T-cell (primary cell): ENCODE results near the gene CLIC5. TPM values are rescaled to one million over a fixed set of nuclear protein-coding genes. Genes with fewer than 3 reads are reported as not detected.

Experiments used
- ATAC-seq, 4 experiments: fragments of 200-7000 bp in 3 of 4; fragments of 150-1000 bp in 1 of 4; cut with Tn5 transposase; replicated peaks in 1 of 4; 1 replicate in 3 of 4; 2 replicates in 1 of 4; pipeline ENCODE4 v1.10.0; 2021; ENCODE audit warnings: moderate library complexity in 3 of 4, mild to moderate bottlenecking in 2 of 4, moderate number of reproducible peaks in 1 of 4
- CTCF ChIA-PET, 2 donors: fragments of 300-600 bp; sonication (Branson Sonifier 250); formaldehyde crosslinking; loops; one replicate each; lab custom pipeline; 2022; ENCODE audit warnings: antibody characterized with exemption in 2 of 2; lab: Charles Lee
- POLR2A ChIA-PET, 2 donors: fragments of 300-600 bp; sonication (Branson Sonifier 250); formaldehyde crosslinking; loops; one replicate each; lab custom pipeline; 2022; ENCODE audit warnings: antibody characterized with exemption in 2 of 2; lab: Charles Lee
- DNase-seq, 35 experiments: peaks; one replicate each; pipeline versions ENCODE4 v3.0.0 to v3.0.0-alpha.2; 2013 to 2023
- H3K27ac ChIP-seq: one replicate; pipeline ENCODE4 v1.5.1; 2013; ENCODE audit warnings: low read length
- H3K27me3 ChIP-seq, 2 experiments: replicated peaks in 1 of 2; 1 replicate in 1 of 2; 2 replicates in 1 of 2; pipeline versions ENCODE4 v1.6.1 to v1.7.0; 2013; ENCODE audit warnings: low read length in 1 of 2, mixed read lengths in 1 of 2; ENCODE audit not compliant: control insufficient read depth in 2 of 2, insufficient read depth in 2 of 2; ENCODE audit errors: extremely low read depth in 1 of 2
- H3K36me3 ChIP-seq, 2 donors: 1 replicate in 1 of 2; 2 replicates in 1 of 2; pipeline versions ENCODE4 v1.6.1 to v1.7.0; 2013; ENCODE audit warnings: low read length in 1 of 2; ENCODE audit not compliant: control insufficient read depth in 2 of 2, insufficient read depth in 1 of 2; ENCODE audit errors: extremely low read depth in 1 of 2
- H3K4me1 ChIP-seq, 2 experiments: 1 replicate in 1 of 2; 2 replicates in 1 of 2; pipeline versions ENCODE4 v1.6.1 to v1.7.0; 2013; ENCODE audit warnings: low read length in 2 of 2, mixed read lengths in 1 of 2; ENCODE audit not compliant: insufficient read depth in 2 of 2, control insufficient read depth in 1 of 2; ENCODE audit errors: extremely low read depth in 1 of 2
- H3K4me3 ChIP-seq, 2 donors: 1 replicate in 1 of 2; 2 replicates in 1 of 2; pipeline versions ENCODE4 v1.5.1 to v1.7.0; 2013; ENCODE audit warnings: mild to moderate bottlenecking in 2 of 2, low read length in 1 of 2, moderate library complexity in 1 of 2; ENCODE audit not compliant: control insufficient read depth in 1 of 2; ENCODE audit errors: extremely low read depth in 1 of 2
- H3K9me3 ChIP-seq: 2 replicates; pipeline ENCODE4 v1.7.0; 2013
- H3K27ac Mint-ChIP-seq, 2 donors: one replicate each; pipeline ENCODE4 v1.8.0; 2020 to 2021; ENCODE audit warnings: mild to moderate bottlenecking in 2 of 2, mixed read lengths in 2 of 2
- H3K27me3 Mint-ChIP-seq, 2 donors: one replicate each; pipeline ENCODE4 v1.8.0; 2021 to 2022; ENCODE audit warnings: mixed read lengths in 2 of 2
- H3K36me3 Mint-ChIP-seq: one replicate; pipeline ENCODE4 v1.8.0; 2021; ENCODE audit warnings: mixed read lengths
- H3K4me1 Mint-ChIP-seq, 3 donors: one replicate each; pipeline ENCODE4 v1.8.0; 2020 to 2022; ENCODE audit warnings: mixed read lengths in 3 of 3, mild to moderate bottlenecking in 1 of 3
- H3K4me3 Mint-ChIP-seq, 3 donors: one replicate each; pipeline ENCODE4 v1.8.0; 2020 to 2022; ENCODE audit warnings: mild to moderate bottlenecking in 3 of 3, mixed read lengths in 3 of 3, moderate library complexity in 3 of 3
- H3K9me3 Mint-ChIP-seq, 3 donors: one replicate each; pipeline ENCODE4 v1.8.0; 2020 to 2022; ENCODE audit warnings: mixed read lengths in 3 of 3
- WGBS: methylation state at CpG from one replicate; pipeline ENCODE4 v1.1.5; 2013; ENCODE audit warnings: missing lambda C conversion rate; ENCODE audit not compliant: insufficient coverage; 5-methylcytosine and 5-hydroxymethylcytosine counted together
- total RNA-seq, 35 experiments: library from RNA in 6 of 35; stranded (reverse) in 6 of 35; fragments of 120-200 nt in 1 of 35; gene quantifications; one replicate each; pipeline versions ENCODE4 v1.2.1 to v1.2.4 and lab custom pipeline; 2013 to 2026

Gene CLIC5
- total RNA-seq, 5 donors from 2014 or later (not counting 1 experiment from before 2014, with no cell fraction given), result 3.8 to 17.8 (median 7.1) TPM

GRCh38 chr6:46010771-46011170 is 4.9 kb downstream of the CLIC5 start:
- 88% methylated on average over 3 of the region's 5 CpGs for WGBS
- Mint-ChIP-seq H3K4me3 (peak overlapping the region; percentile 64 to 71 (median 67)), H3K27ac (peak overlapping the region; percentile 96 to 97), H3K27me3 (no peaks in the 10 kb centered on the region), H3K36me3 (peaks cover 11% of the 10 kb centered on the region), H3K4me1 (peaks cover 50 to 65% (median 58%) of the 10 kb centered on the region in 3 donors), H3K9me3 (no peaks in the 10 kb centered on the region)
- no peaks in the 10 kb centered on the region for H3K36me3 ChIP-seq
- H3K4me3 ChIP-seq, result no peak overlapping the region
- H3K27me3 ChIP-seq, result no peaks in the 10 kb centered on the region
- no peak for DNase-seq
- no peaks in the 10 kb centered on the region for H3K9me3 ChIP-seq
- POLR2A ChIA-PET, result interaction anchor here (0.5 to 0.7 kb wide), 2 partner anchors 9 to 16 kb away, joined by 3 read pairs; no protein-coding TSS in a partner anchor
- CTCF ChIA-PET, result interaction anchor here in 1 of 2 donors (1.0 to 1.9 kb wide), 4 partner anchors 20 to 119 kb away, joined by 4 to 10 read pairs (median 5); partner anchors contain the start of gene ENPP4
- no peak for ATAC-seq
- H3K4me1 ChIP-seq, result peaks cover 6 to 45% of the 10 kb centered on the region in 2 experiments
- H3K27ac ChIP-seq, result peak overlapping the region; percentile 87

- H3K4me3 Mint-ChIP-seq, result peak overlapping the region in 2 of 3 donors; percentile 64 to 67
- 83% methylated on average over 1 of the region's 3 CpGs for WGBS
Measured at GRCh38 chr6:46010270-46010669, 5.4 kb downstream of the CLIC5 start.

GRCh38 chr6:46002264-46002663 is 13.4 kb downstream of the CLIC5 start:
- DNase-seq, result no peak
- no peaks in the 10 kb centered on the region for H3K4me1 ChIP-seq
- no peak overlapping the region for H3K27ac Mint-ChIP-seq

More at GRCh38 chr6:46010270-46010669, 5.4 kb downstream of the CLIC5 start:
- Mint-ChIP-seq H3K27ac (peak overlapping the region; percentile 96 to 97), H3K4me1 (peaks cover 50 to 65% (median 58%) of the 10 kb centered on the region in 3 donors), H3K9me3 (no peaks in the 10 kb centered on the region), H3K36me3 (peaks cover 11% of the 10 kb centered on the region), H3K27me3 (no peaks in the 10 kb centered on the region)
- Histone ChIP-seq H3K4me1 (peaks cover 6 to 45% of the 10 kb centered on the region in 2 experiments), H3K27ac (peak overlapping the region; percentile 87), H3K4me3 (no peak overlapping the region), H3K27me3 (no peaks in the 10 kb centered on the region), H3K9me3 (no peaks in the 10 kb centered on the region), H3K36me3 (no peaks in the 10 kb centered on the region)
- POLR2A ChIA-PET, result interaction anchor here in 1 of 2 donors (0.7 kb wide), 1 partner anchor 9 kb away, joined by 3 read pairs; no protein-coding TSS in a partner anchor
- ATAC-seq, result no peak
- no peak for DNase-seq
- CTCF ChIA-PET, result interaction anchor here in 1 of 2 donors (1.0 to 1.9 kb wide), 3 partner anchors 19 to 119 kb away, joined by 4 to 10 read pairs (median 6); partner anchors contain the start of gene ENPP4

GRCh38 chr6:46000905-46001304 is 14.8 kb downstream of the CLIC5 start:
- Mint-ChIP-seq H3K27me3 (no peaks in the 10 kb centered on the region), H3K27ac (no peak overlapping the region), H3K4me1 (no peaks in the 10 kb centered on the region), H3K4me3 (no peak overlapping the region), H3K9me3 (no peaks in the 10 kb centered on the region), H3K36me3 (peaks cover 18% of the 10 kb centered on the region)
- POLR2A ChIA-PET, result no interaction called here
- 60% methylated on average over 1 of the region's 1 CpG for WGBS
- ATAC-seq (no peak), DNase-seq (no peak)
- Histone ChIP-seq H3K4me1 (no peaks in the 10 kb centered on the region), H3K9me3 (no peaks in the 10 kb centered on the region), H3K27me3 (no peaks in the 10 kb centered on the region), H3K4me3 (no peak overlapping the region), H3K27ac (no peak overlapping the region), H3K36me3 (no peaks in the 10 kb centered on the region)
- CTCF ChIA-PET, result no interaction called here

More at GRCh38 chr6:46002264-46002663, 13.4 kb downstream of the CLIC5 start:
- WGBS, result 86% methylated on average over 1 of the region's 1 CpG
- ChIA-PET POLR2A (no interaction called here), CTCF (no interaction called here)
- Mint-ChIP-seq H3K4me3 (no peak overlapping the region), H3K36me3 (peaks cover 22% of the 10 kb centered on the region), H3K27me3 (no peaks in the 10 kb centered on the region), H3K9me3 (no peaks in the 10 kb centered on the region), H3K4me1 (no peaks in the 10 kb centered on the region)
- Histone ChIP-seq H3K36me3 (no peaks in the 10 kb centered on the region), H3K4me3 (no peak overlapping the region), H3K27me3 (no peaks in the 10 kb centered on the region), H3K9me3 (no peaks in the 10 kb centered on the region), H3K27ac (no peak overlapping the region)
- no peak for ATAC-seq

- no peak overlapping the region for H3K4me3 ChIP-seq
- POLR2A ChIA-PET, result interaction anchor here in 1 of 2 donors (0.6 kb wide), 1 partner anchor 30 kb away, joined by 3 read pairs; no protein-coding TSS in a partner anchor
- no peaks in the 10 kb centered on the region for H3K4me1 Mint-ChIP-seq
- no peak overlapping the region for H3K4me3 Mint-ChIP-seq
- H3K36me3 Mint-ChIP-seq, result peaks cover 14% of the 10 kb centered on the region
- no peaks in the 10 kb centered on the region for H3K9me3 ChIP-seq
- DNase-seq (no peak), ATAC-seq (no peak)
- H3K27ac Mint-ChIP-seq, result no peak overlapping the region
- no peaks in the 10 kb centered on the region for H3K27me3 Mint-ChIP-seq
- no peaks in the 10 kb centered on the region for H3K36me3 ChIP-seq
- H3K27ac ChIP-seq, result no peak overlapping the region
- H3K9me3 Mint-ChIP-seq, result no peaks in the 10 kb centered on the region
- no peaks in the 10 kb centered on the region for H3K4me1 ChIP-seq
- 100% methylated on average over 1 of the region's 2 CpGs for WGBS
- no peaks in the 10 kb centered on the region for H3K27me3 ChIP-seq
- CTCF ChIA-PET, result no interaction called here
Measured at GRCh38 chr6:45998524-45998923, 17.1 kb downstream of the CLIC5 start.

- Histone ChIP-seq H3K27me3 (no peaks in the 10 kb centered on the region), H3K9me3 (no peaks in the 10 kb centered on the region), H3K4me3 (no peak overlapping the region), H3K27ac (no peak overlapping the region), H3K36me3 (no peaks in the 10 kb centered on the region), H3K4me1 (no peaks in the 10 kb centered on the region)
- ChIA-PET CTCF (no interaction called here), POLR2A (interaction anchor here in 1 of 2 donors (0.6 kb wide), 1 partner anchor 30 kb away, joined by 3 read pairs; no protein-coding TSS in a partner anchor)
- no peak for DNase-seq
- Mint-ChIP-seq H3K27me3 (no peaks in the 10 kb centered on the region), H3K4me3 (no peak overlapping the region), H3K4me1 (peaks cover 0 to 2% (median 0%) of the 10 kb centered on the region in 3 donors), H3K9me3 (no peaks in the 10 kb centered on the region), H3K27ac (no peak overlapping the region), H3K36me3 (peaks cover 14% of the 10 kb centered on the region)
- no peak for ATAC-seq
- no CpG with 5 or more reads among the region's 5 CpGs for WGBS
Measured at GRCh38 chr6:45997875-45998506, 17.7 kb downstream of the CLIC5 start.
